GM12874 (cell line): Measurements from ENCODE around the gene FCN3.

Experiments used
- TF ChIP-seq, protein P1 (sequence below): IDR thresholded peaks from 2 replicates; pipeline ENCODE4 v1.5.1; 2011; ENCODE audit warnings: low read depth, mild to moderate bottlenecking, control low read depth, low read length, moderate library complexity; ENCODE audit not compliant: insufficient read depth

FCN3 gene

DNA sequence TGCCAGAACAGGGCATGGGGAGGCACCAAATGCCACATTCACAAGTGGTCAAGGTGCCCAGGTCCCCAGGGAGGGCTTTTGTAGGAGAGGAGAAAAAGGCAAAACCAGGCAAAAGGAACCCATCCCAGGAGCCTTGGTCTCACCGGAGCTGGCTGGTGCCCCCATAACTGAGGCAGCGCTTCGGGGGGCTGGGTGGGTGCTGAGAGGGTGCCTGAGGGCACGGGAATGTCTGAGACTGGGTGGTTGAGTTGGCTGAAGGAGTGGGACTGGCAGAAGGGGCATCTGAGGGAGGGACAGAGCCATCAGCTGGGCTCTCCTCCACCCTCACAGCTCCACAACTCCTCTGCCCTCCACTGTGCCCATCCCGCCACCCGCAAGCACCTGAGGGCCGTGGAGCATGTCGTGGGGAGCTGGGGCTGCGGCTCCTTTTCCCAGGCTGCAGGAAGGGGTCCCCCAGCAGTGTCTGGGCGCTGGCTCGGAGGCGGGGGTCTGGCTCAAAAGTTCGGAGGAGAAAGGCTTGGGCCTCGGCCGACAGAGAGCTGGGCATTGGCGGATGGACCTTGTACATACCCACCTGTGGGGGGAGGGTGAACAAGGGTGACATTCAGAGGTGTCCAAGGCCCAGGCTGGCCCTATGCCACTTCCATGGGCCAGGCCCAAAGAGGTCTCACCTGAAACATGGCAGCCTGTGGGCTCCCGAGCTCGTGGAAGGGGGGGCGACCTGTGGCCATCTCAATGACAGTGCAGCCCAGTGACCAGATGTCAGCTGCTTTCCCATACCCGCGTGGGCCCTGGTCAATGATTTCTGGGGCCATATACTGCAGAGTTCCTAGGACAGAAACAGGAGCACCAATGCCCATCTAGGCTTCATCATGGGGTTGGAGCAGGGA is 16.3 kb downstream of the FCN3 start:
- TF ChIP-seq, protein P1, sequence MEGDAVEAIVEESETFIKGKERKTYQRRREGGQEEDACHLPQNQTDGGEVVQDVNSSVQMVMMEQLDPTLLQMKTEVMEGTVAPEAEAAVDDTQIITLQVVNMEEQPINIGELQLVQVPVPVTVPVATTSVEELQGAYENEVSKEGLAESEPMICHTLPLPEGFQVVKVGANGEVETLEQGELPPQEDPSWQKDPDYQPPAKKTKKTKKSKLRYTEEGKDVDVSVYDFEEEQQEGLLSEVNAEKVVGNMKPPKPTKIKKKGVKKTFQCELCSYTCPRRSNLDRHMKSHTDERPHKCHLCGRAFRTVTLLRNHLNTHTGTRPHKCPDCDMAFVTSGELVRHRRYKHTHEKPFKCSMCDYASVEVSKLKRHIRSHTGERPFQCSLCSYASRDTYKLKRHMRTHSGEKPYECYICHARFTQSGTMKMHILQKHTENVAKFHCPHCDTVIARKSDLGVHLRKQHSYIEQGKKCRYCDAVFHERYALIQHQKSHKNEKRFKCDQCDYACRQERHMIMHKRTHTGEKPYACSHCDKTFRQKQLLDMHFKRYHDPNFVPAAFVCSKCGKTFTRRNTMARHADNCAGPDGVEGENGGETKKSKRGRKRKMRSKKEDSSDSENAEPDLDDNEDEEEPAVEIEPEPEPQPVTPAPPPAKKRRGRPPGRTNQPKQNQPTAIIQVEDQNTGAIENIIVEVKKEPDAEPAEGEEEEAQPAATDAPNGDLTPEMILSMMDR, result no peak

DNA sequence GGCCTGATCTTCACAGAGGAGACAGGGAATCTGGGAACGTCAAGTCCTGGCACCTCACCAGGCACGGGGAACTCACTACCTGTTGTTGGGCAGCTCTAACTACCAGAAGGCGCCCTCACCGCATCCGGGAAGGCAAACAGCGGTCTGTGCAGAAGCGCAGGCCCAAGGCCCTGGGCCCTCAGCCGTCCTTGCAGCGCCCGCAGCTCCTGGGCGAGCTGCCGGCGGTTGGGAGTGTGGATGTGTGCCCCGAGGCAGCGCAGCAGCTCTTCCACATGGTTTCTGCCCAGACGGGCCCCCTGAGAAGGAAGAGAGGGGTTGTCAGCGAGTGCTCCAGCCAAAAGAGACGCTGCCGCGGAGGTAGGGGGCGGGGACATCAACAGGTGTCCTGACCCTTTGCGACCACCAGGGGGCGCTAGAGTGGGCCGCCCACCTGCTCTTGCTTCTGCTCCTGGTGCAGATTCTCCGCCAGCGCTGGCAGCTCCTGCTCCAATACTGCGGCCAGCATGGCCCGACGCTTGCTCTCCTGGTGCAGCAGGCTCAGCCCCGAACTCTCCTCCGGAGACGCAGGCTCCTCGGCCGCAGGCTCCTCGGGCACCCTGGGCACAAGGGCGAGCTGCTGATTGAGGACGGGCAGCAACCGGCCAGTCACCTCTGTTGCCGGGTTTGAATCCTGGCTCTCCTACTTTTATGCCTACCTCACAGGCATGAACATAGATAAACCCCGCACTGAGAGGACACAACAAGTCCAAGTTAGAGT is 17.2 kb downstream of the FCN3 start:
- TF ChIP-seq, protein P1, result peak; percentile 99

DNA sequence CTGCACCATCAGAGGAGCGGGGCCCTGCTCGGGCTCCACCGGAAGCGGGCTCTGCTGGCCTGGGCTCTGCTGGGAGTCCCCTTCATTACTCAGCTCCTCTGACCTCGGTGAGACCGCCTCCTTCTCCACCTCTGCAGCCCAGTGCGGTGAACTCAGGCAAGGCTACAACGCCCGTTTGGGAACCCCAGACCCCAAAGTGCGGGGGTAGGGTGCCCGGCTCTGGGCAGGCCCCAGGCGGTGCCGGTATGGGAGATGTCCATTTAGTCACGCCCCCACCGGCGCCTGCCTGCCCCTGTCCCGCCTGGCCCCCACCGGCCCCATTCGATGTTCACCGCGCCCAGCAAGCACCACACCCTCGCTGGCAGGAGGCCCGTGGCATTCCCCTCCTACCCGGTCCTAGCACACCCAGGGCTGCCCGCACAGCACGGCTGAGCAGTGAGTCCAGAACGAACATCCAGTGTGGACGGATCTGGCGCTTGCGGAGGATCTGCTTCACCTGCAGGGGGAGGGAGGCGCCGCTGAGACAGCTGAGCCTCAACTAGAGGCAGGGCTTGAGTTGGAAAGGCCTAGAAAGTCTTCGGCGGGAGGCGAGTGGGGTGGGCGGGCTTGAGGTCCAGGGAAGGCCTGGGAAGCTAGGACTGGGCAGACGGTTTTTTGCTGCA is 17.9 kb downstream of the FCN3 start:
- TF ChIP-seq, protein P1, result no peak

DNA sequence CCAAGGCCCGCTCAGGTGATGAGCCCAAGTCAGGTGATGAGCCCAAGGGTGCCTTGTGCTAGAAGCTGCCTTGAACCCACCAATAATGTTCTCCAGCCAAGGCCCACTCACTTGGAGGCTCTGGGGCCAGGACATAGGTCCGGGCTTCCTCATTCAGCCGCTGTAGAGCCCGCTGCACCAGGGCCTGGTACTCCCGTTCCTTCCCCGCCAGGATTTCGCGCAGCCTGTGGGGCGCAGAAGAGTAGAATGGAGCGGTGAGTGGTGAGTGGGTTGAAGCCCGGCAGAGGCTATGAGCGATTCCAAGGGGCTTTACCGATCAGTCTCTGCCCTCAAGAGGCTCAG is 18.4 kb downstream of the FCN3 start:
- TF ChIP-seq, protein P1, result no peak

DNA sequence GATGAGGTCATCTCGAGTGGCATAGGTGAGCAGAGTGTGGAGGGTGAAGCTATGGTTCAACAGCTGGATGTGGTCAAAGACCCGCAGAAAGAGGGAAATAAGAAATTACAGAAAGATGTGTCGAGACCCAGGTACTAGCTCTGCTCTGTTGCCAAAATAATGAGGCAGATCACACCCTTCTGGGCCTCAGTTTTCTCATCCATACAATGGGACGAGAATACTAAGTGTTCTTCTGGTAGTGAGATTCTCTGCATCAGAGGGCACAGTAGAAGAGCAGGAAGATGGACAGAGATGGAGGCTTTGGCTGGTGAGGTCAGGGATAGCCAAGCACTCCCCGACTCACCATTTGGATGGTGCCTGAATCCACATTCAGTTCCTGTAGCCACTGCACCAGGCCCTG is 18.9 kb downstream of the FCN3 start:
- TF ChIP-seq, protein P1, result no peak

DNA sequence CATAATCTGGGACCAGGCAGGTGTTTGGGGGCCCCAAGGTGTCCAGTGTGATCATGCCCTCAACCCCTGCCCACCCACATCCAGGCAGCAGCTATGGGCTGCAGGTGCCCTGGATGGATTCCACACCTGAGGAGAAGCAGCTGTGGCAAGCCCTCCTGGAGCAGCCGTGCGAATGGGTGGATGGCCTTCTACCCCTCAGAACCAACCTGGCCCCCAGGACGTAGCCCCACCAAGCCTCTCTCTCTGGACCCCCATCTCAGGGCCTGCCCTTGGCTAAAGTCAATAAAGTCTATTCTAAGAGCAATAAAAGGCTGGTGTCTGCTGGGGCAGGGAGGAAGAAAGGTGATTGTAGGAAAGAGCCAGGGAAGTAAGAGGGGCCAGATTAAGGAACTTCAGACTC is 21.0 kb downstream of the FCN3 start:
- TF ChIP-seq, protein P1, result no peak

DNA sequence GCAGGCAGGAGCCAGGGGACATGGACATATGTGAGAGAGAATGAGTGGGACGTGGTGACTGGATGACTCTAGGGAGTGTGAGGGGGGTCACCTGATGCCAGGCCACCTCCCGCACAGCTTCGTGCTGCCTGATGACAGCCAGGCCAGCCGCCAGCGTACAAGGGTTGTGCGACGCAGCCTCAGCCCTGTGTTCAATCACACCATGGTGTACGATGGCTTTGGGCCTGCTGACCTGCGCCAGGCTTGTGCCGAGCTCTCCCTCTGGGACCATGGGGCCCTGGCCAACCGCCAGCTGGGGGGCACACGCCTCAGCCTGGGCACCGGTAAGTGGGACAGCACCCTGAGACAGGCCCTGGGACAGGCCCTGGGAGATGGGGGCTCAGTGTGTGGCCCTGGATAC is 21.5 kb downstream of the FCN3 start:
- TF ChIP-seq, protein P1, result no peak
